ENCODE data around the gene MTIF3. TPM values are rescaled to one million over a fixed set of nuclear protein-coding genes. Genes with fewer than 3 reads are reported as not detected.
A peak's percentile ranks its signal among the peaks of the same experiment; 100 is the strongest.

Gene MTIF3
- total and polyA plus RNA-seq, 12 donors = 103 to 217 (median 122) TPM

GRCh38 chr13:27424246-27425157 is 25.9 kb downstream of the MTIF3 start, which contains the start of gene GTF3A:
Gene GTF3A, plus strand, starts transcription at chr13:27424619.
- peak within 1 kb of the TSS; percentile 57 to 97 (median 93) for H3K27ac ChIP-seq
- ATAC-seq (peak; percentile 89 to 96 (median 94)), DNase-seq (peak; percentile 81 to 88)
- peaks cover 0 to 26% (median 8%) of the 10 kb centered on the region in 9 donors for H3K36me3 ChIP-seq
- H3K4me1 ChIP-seq = peaks cover 16 to 46% (median 36%) of the 10 kb centered on the region in 9 donors
- intact Hi-C loops (cut with DNase I) = loop anchor here in 4 of 10 donors (1.0 to 10.0 kb wide), 4 partner anchors 22 to 200 kb away; partner anchors contain the start of genes LNX2 (in 2 of the 4), MTIF3 (in 2 of the 4) and POLR1D (in 2 of the 4)
- WGBS, 2 donors = 0% methylated on average over 81 to 85 of the region's 85 CpGs
- TF ChIP-seq CTCF (IDR thresholded peaks at IDR 0.05) = no peak
- no peaks in the 10 kb centered on the region for H3K9me3 ChIP-seq
- peak within 1 kb of the TSS; percentile 75 to 93 (median 83) for H3K4me3 ChIP-seq
- no peaks in the 10 kb centered on the region for H3K27me3 ChIP-seq

GRCh38 chr13:27423333-27423732 is 27.0 kb downstream of the MTIF3 start:
- Histone ChIP-seq H3K4me1 (peaks cover 16 to 44% (median 36%) of the 10 kb centered on the region in 9 donors), H3K4me3 (peak overlapping the region in 3 of 10 donors; percentile 75 to 93 (median 91)), H3K36me3 (peaks cover 0 to 15% (median 6%) of the 10 kb centered on the region in 9 donors), H3K27me3 (no peaks in the 10 kb centered on the region), H3K27ac (no peak overlapping the region), H3K9me3 (no peaks in the 10 kb centered on the region)
- intact Hi-C loops (cut with DNase I) = loop anchor here in 2 of 10 donors (10.0 kb wide), 1 partner anchor 201 kb away; the partner anchor contains the start of genes LNX2 (in 2 of the 2) and POLR1D (in 2 of the 2)
- ATAC-seq (no peak), DNase-seq (no peak)
- WGBS, 2 donors = 76 to 79% methylated on average over 7 of the region's 7 CpGs
- no peak for TF ChIP-seq CTCF (IDR thresholded peaks at IDR 0.05)

DNA sequence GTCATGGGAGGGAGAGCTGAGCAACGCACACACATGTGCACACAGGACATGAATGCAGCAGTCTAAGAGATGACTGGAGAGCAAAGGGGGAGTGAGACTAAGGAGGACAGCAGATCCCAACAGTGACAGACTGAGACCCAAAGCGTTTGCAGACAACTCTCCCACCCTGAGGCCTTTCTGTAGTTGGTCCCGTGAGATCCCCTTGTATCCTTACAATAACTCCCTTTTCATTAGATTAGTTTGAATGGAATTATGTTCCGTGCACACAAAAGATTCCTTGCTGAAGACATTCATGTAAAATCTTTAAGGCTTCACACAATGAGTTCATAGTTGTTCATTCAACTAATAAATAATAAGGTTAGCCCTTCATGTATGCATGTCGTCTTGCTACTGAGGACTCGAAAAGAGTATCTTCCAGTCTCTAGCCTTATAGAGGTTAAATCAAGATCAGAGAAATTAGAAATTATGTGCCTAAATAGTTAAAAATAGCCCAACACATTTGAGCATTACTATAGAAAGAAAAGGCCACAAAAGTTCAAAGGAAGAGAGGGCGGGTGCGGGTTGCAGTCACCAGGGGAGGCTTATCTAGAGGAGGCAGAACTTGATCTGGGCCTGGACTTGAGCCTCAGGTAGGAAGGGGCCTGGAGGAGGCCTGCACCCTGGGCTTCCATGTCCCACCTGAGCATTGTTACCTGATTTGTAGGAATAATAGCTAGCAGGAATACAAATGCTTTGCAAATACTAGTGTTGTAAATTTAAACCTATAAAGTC is 29.1 kb downstream of the MTIF3 start:
- no peaks in the 10 kb centered on the region for H3K36me3 ChIP-seq
- H3K27me3 ChIP-seq = no peaks in the 10 kb centered on the region
- WGBS, 2 donors = 89 to 93% methylated on average over 8 of the region's 8 CpGs
- DNase-seq = no peak
- peaks cover 13 to 24% (median 21%) of the 10 kb centered on the region in 9 donors for H3K4me1 ChIP-seq
- intact Hi-C loops (cut with DNase I) = loop anchor here in 2 of 10 donors (10.0 kb wide), 1 partner anchor 204 kb away; the partner anchor contains the start of genes LNX2 (in 2 of the 2) and POLR1D (in 2 of the 2)
- no peak for ATAC-seq
- no peaks in the 10 kb centered on the region for H3K9me3 ChIP-seq
- no peak overlapping the region for H3K27ac ChIP-seq
- TF ChIP-seq CTCF (IDR thresholded peaks at IDR 0.05) = no peak
- no peak overlapping the region for H3K4me3 ChIP-seq

DNA sequence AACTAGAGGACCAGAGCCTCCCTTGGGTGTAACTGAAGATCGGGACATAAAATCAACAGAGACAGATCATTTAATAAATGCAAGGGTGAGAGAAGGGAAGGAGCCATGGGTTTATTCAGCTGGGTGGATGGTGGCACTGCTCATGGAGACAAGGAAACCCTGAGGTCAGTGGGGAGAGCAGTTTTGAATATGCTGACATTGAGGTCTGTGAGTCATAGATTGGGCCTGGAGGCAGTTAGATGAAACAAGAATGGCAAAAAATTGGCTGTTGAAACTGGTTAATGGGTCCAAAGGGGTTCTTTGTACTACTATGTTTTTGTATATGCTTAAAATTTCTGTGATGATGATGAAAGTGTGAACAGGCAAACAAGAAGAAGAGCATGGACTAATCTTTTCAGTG is 31.0 kb downstream of the MTIF3 start:
- intact Hi-C loops (cut with DNase I) = loop anchor here in 1 of 10 donors (10.0 kb wide), 1 partner anchor 45 kb away; no protein-coding TSS in a partner anchor
- Histone ChIP-seq H3K4me3 (no peak overlapping the region), H3K27ac (no peak overlapping the region), H3K36me3 (no peaks in the 10 kb centered on the region), H3K27me3 (no peaks in the 10 kb centered on the region), H3K9me3 (no peaks in the 10 kb centered on the region), H3K4me1 (peaks cover 0 to 25% (median 12%) of the 10 kb centered on the region in 9 donors)
- no peak for TF ChIP-seq CTCF (IDR thresholded peaks at IDR 0.05)
- DNase-seq (no peak), ATAC-seq (no peak)
- 83 to 91% methylated on average over 1 of the region's 1 CpG for WGBS, 2 donors

All from heart right ventricle (tissue), 16 donors.